Heart left ventricle (tissue), 16 donors: ENCODE data around the gene PKD1. TPM values are rescaled to one million over a fixed set of nuclear protein-coding genes. Genes with fewer than 3 reads are reported as not detected.

Experiments used
- ATAC-seq, 4 donors: fragments of 200-7000 bp; cut with Tn5 transposase; one replicate each; pipeline ENCODE4 v1.9.1; 2020 to 2022; ENCODE audit warnings: moderate library complexity in 4 of 4, mild to moderate bottlenecking in 3 of 4, moderate number of reproducible peaks in 1 of 4
- DNase-seq, 5 donors: peaks; one replicate each; pipeline ENCODE4 v3.0.0-alpha.2; 2020
- H3K27ac ChIP-seq, 12 donors: fragments of 200-600 bp; sonication (generic) in 4 of 12; one replicate each; pipeline versions ENCODE4 v1.5.0 to v1.8.0; 2016 to 2022; ENCODE audit warnings: mild to moderate bottlenecking in 2 of 12
- H3K27me3 ChIP-seq, 9 donors: fragments of 200-600 bp; sonication (generic) in 2 of 9; one replicate each; pipeline versions ENCODE4 v1.5.1 to v1.8.0; 2016 to 2022; ENCODE audit warnings: mild to moderate bottlenecking in 3 of 9
- H3K36me3 ChIP-seq, 9 donors: fragments of 200-600 bp; sonication (generic) in 2 of 9; one replicate each; pipeline versions ENCODE4 v1.5.0 to v1.8.0; 2018 to 2022; ENCODE audit warnings: mild to moderate bottlenecking in 2 of 9
- H3K4me1 ChIP-seq, 12 donors: fragments of 200-600 bp; sonication (generic) in 4 of 12; one replicate each; pipeline versions ENCODE4 v1.5.0 to v1.8.0; 2016 to 2022; ENCODE audit warnings: mild to moderate bottlenecking in 3 of 12
- H3K4me3 ChIP-seq, 12 donors: fragments of 200-600 bp; sonication (generic) in 4 of 12; one replicate each; pipeline versions ENCODE4 v1.5.0 to v1.8.0; 2017 to 2022; ENCODE audit warnings: mild to moderate bottlenecking in 9 of 12, moderate library complexity in 4 of 12
- H3K9me3 ChIP-seq, 12 donors: fragments of 200-600 bp; sonication (generic) in 4 of 12; one replicate each; pipeline versions ENCODE4 v1.5.0 to v1.8.0; 2016 to 2022; ENCODE audit warnings: mild to moderate bottlenecking in 1 of 12
- POLR2A ChIP-seq, 2 donors: fragments of 450-650 bp; IDR thresholded peaks; one replicate each; pipeline ENCODE4 v1.6.1; 2017; ENCODE audit warnings: antibody characterized with exemption in 2 of 2, mild to moderate bottlenecking in 2 of 2, moderate library complexity in 2 of 2
- WGBS, 4 donors: extraction: QIAGEN DNeasy Blood & Tissue Kit in 2 of 4; methylation state at CpG; one replicate each; pipeline versions ENCODE4 v1.1.5 to v1.1.7; 2013 to 2018; 5-methylcytosine and 5-hydroxymethylcytosine counted together
- intact Hi-C, 10 donors: fragments of 100-400 bp; cut with DNase I; formaldehyde crosslinking; loops; one replicate each; pipeline versions ENCODE4 v1.11.1 to v1.14.2; 2022
- polyA plus RNA-seq, 2 donors: library from polyadenylated mRNA; stranded (reverse); fragments of 200-250 nt; gene quantifications; one replicate each; pipeline ENCODE4 v1.2.3, GENCODE V29; 2013
- total RNA-seq, 9 donors: library from RNA; depleted of rRNA in 2 of 9; stranded (reverse); fragments of >200 nt in 2 of 9; fragmentation: NEBNext Ultra II Directional in 3 of 9; extraction: Animal tissue kit (Norgen Biotek cat#: 25700) in 3 of 9; gene quantifications; one replicate each; pipeline versions ENCODE4 v1.1.0 to v1.2.4, GENCODE V29; 2016 to 2023
- TF ChIP-seq, protein P1 (sequence below), 12 donors: fragments of 200-600 bp; sonication (generic) in 4 of 12; IDR thresholded peaks; one replicate each; pipeline versions ENCODE4 v1.5.0 to v1.8.0; 2018 to 2022; ENCODE audit warnings: antibody characterized with exemption in 12 of 12, mild to moderate bottlenecking in 5 of 12
- donor health status: ischemic (EF 13 %, LVEDD 7.1; RV severe dilation, severe dysfunction).
- donor health status: healthy with polysubstance abuse.
- donor health status: DM: no; HTN: yes; CAD: no.
- donor health status: DM: no; HTN: no; CAD: no.
- donor health status: ischemic (EF 25% LVEDD 6.9; RV normal size, moderate dysfunction).
- donor health status: ischemic (EF 25% LVEDD 5.7; RV mildly dilated, moderate dysfunction).
- donor health status: healthy.
- donor health status: DM: yes; HTN: yes; CAD: no.
- donor health status: ischemic (EF 35%, LVEDD 5.7; RV mildly dilated, moderate dysfunction).
- donor health status: nonischemic (EF 11% LVEDD 7.7; RV severe dilation, severe dysfunction).
- donor health status: DM: yes; HTN: yes; CAD: no.
- donor health status: PGD.
- donor health status: ischemic (EF 29% LVEDD 5.4; RV normal size, mild dysfunction).
- donor health status: nonischemic (EF 23%, LVEDD 6.1; RV moderate dilation, normal function).

PKD1 gene
- total and polyA plus RNA-seq, 11 donors, result 64.9 to 441 (median 105) TPM

DNA sequence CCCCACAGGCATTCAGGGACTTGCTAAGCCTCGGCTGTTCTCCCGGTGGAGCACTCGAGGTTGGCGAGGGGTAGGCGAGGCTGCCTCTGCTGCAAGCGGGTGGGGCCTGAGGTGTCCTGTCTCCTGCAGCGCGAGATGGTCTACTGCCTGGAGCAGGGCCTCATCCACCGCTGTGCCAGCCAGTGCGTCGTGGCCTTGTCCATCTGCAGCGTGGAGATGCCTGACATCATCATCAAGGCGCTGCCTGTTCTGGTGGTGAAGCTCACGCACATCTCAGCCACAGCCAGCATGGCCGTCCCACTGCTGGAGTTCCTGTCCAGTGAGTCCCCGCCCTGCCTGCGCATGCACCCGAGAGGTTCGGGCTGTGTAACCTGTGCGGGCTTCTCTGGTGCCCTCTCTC is 61.6 kb downstream of the PKD1 start:
- no peak for ATAC-seq
- intact Hi-C loops, result no loop called here
- Histone ChIP-seq H3K4me1 (no peaks in the 10 kb centered on the region), H3K27ac (no peak overlapping the region), H3K36me3 (peaks cover 0 to 95% (median 84%) of the 10 kb centered on the region in 9 donors), H3K27me3 (no peaks in the 10 kb centered on the region), H3K4me3 (no peak overlapping the region), H3K9me3 (no peaks in the 10 kb centered on the region)
- TF ChIP-seq, protein P1, sequence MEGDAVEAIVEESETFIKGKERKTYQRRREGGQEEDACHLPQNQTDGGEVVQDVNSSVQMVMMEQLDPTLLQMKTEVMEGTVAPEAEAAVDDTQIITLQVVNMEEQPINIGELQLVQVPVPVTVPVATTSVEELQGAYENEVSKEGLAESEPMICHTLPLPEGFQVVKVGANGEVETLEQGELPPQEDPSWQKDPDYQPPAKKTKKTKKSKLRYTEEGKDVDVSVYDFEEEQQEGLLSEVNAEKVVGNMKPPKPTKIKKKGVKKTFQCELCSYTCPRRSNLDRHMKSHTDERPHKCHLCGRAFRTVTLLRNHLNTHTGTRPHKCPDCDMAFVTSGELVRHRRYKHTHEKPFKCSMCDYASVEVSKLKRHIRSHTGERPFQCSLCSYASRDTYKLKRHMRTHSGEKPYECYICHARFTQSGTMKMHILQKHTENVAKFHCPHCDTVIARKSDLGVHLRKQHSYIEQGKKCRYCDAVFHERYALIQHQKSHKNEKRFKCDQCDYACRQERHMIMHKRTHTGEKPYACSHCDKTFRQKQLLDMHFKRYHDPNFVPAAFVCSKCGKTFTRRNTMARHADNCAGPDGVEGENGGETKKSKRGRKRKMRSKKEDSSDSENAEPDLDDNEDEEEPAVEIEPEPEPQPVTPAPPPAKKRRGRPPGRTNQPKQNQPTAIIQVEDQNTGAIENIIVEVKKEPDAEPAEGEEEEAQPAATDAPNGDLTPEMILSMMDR (IDR thresholded peaks at IDR 0.05), result no peak
- TF ChIP-seq POLR2A (IDR thresholded peaks at IDR 0.05), result no peak
- WGBS, 4 donors, result 91 to 96% (median 96%) methylated on average over 9 to 20 of the region's 20 CpGs
- DNase-seq, result no peak

DNA sequence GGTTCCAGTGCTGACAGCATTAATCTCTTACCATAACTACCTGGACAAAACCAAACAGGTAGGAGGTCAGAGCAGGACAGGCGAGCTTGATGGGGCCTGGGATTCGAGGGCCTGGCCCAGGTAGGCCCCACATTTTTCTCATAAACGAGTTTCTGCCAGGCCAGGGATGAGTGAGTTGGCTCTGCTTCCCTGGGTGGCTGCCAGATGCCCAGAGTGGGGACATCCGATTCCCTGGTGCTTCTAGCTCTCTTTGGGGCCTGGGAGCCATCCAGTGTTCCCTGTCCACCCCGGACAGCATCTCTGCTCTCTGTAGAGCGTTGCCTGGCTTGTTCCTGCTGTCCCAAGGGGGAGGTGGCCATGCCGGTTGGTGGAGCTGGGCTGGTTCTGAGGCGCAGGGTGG is 62.8 kb downstream of the PKD1 start:
- Histone ChIP-seq H3K27me3 (no peaks in the 10 kb centered on the region), H3K36me3 (peaks cover 0 to 95% (median 90%) of the 10 kb centered on the region in 9 donors), H3K4me3 (no peak overlapping the region), H3K4me1 (no peaks in the 10 kb centered on the region), H3K27ac (peak overlapping the region in 1 of 12 donors; percentile 47), H3K9me3 (no peaks in the 10 kb centered on the region)
- no peak for ATAC-seq
- intact Hi-C loops, result no loop called here
- 83 to 91% (median 86%) methylated on average over 7 to 8 of the region's 8 CpGs for WGBS, 4 donors
- DNase-seq, result no peak
- TF ChIP-seq, protein P1 (IDR thresholded peaks at IDR 0.05), result no peak
- no peak for TF ChIP-seq POLR2A (IDR thresholded peaks at IDR 0.05)

DNA sequence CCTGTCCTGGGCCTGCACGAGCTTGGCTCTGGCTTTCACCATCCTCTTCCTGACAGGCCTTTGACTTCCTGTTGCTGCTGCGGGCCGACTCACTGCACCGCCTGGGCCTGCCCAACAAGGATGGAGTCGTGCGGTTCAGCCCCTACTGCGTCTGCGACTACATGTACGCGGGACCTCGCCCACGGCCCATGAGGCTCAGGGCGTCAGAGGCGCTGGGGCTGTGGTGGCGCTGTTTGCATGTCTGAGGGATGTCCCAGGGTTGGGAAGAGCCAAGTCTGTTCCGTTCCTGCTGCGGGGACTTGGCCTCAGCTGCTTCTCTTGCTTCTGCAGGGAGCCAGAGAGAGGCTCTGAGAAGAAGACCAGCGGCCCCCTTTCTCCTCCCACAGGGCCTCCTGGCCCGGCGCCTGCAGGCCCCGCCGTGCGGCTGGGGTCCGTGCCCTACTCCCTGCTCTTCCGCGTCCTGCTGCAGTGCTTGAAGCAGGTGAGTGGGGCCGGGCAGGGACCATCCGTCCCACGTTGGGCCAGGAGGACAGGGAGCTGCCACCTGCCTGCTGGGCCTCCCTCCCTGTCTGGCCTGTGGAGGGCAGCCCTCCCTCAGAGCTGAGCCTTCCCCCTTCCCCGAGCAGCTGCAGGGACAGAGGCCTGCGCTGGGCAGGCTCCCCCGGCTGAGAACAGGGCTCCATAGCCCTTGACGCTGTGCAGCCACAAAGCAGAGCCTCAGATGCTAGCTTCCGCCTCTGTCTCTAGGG is 64.1 kb downstream of the PKD1 start:
- WGBS, 4 donors, result 81 to 85% (median 82%) methylated on average over 18 to 34 of the region's 34 CpGs
- H3K36me3 ChIP-seq, result peaks cover 0 to 94% (median 89%) of the 10 kb centered on the region in 9 donors
- intact Hi-C loops, result no loop called here
- TF ChIP-seq POLR2A (IDR thresholded peaks at IDR 0.05), result no peak
- TF ChIP-seq, protein P1 (IDR thresholded peaks at IDR 0.05), result no peak
- peak in 3 of 4 donors; percentile 3 to 16 (median 16) for ATAC-seq
- no peak for DNase-seq
- H3K4me3 ChIP-seq, result no peak overlapping the region
- no peak overlapping the region for H3K27ac ChIP-seq
- no peaks in the 10 kb centered on the region for H3K9me3 ChIP-seq
- H3K4me1 ChIP-seq, result no peaks in the 10 kb centered on the region
- no peaks in the 10 kb centered on the region for H3K27me3 ChIP-seq

DNA sequence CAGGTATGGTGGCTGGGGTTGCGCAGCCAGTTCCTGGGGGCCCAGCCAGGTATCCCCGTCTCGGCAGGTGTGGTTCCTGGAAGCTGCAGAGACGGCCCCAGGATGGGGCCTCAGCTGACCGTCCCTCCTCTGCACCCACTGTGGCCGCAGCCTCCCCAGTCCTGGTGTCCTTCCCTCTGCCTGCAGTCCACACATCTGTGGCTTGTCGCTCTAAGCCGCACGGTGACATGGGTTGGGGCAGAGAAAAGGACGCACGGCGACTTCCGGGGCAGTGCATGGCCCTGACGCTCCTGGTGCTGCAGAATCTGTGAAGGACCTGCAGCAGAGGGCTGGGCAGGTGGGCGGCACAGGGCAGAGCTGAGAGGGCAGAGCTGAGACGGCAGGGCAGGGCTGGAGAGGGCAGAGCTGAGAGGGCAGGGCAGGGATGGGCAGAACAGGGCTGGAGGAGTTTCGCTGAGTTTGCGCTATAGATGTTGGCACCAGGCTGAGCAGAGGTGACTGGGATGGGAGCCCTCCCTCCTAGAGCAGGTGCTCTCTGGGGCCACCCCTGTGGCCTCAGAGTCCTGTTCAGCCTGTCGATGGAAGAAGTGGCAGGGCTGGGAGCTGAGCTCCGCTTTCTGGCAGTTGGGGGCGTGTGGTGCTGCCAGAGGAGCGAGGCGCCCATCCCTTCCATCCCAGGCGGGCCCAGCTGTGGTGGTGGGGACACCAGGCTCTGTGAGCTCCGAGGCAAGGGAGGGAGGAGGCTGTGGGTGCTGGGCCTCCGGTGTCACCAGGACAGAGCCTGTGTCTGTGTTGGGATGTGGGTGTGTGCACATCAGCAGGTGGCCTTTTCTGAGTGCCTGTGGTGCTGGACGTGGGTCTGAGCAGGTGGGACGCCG is 64.9 kb downstream of the PKD1 start:
- Histone ChIP-seq H3K36me3 (peaks cover 0 to 94% (median 88%) of the 10 kb centered on the region in 9 donors), H3K9me3 (no peaks in the 10 kb centered on the region), H3K4me1 (no peaks in the 10 kb centered on the region), H3K27ac (no peak overlapping the region), H3K4me3 (no peak overlapping the region), H3K27me3 (no peaks in the 10 kb centered on the region)
- DNase-seq, result no peak
- intact Hi-C loops, result no loop called here
- peak in 3 of 4 donors; percentile 6 for ATAC-seq
- TF ChIP-seq, protein P1 (IDR thresholded peaks at IDR 0.05), result no peak
- TF ChIP-seq POLR2A (IDR thresholded peaks at IDR 0.05), result no peak
- 88 to 96% (median 94%) methylated on average over 25 to 29 of the region's 29 CpGs for whole genome bisulfite sequencing, 4 donors
